Mesendoderm (in vitro differentiated cells): ENCODE data around the gene CALM1.

Experiments
- DNase-seq: peaks from one replicate; pipeline ENCODE4 v3.0.0; 2013
- H2AK5ac ChIP-seq: 2 replicates; pipeline ENCODE4 v1.6.1; 2013; ENCODE audit warnings: low read length, inconsistent platforms
- H2BK120ac ChIP-seq: 2 replicates; pipeline ENCODE4 v1.6.1; 2013; ENCODE audit warnings: low read depth, mild to moderate bottlenecking, low read length, moderate library complexity, mixed read lengths
- H2BK15ac ChIP-seq: replicated peaks from 2 replicates; pipeline ENCODE4 v1.6.1; 2013; ENCODE audit warnings: low read depth, mild to moderate bottlenecking, moderate library complexity
- H2BK5ac ChIP-seq: 2 replicates; pipeline ENCODE4 v1.6.1; 2013; ENCODE audit warnings: low read length, inconsistent platforms
- H3K18ac ChIP-seq: 2 replicates; pipeline ENCODE4 v1.6.1; 2013; ENCODE audit warnings: mild to moderate bottlenecking, low read length, mixed read lengths
- H3K23ac ChIP-seq: one replicate; pipeline ENCODE4 v1.6.1; 2013; ENCODE audit warnings: low read length
- H3K27ac ChIP-seq: 2 replicates; pipeline ENCODE4 v1.5.1; 2013; ENCODE audit warnings: low read depth, mild to moderate bottlenecking, inconsistent platforms, low read length, moderate library complexity
- H3K27me3 ChIP-seq: 2 replicates; pipeline ENCODE4 v1.6.1; 2013; ENCODE audit warnings: low read length, control low read depth, mild to moderate bottlenecking, inconsistent platforms; ENCODE audit not compliant: insufficient read depth, poor library complexity
- H3K36me3 ChIP-seq: 2 replicates; pipeline ENCODE4 v1.6.1; 2013; ENCODE audit warnings: low read length, inconsistent platforms; ENCODE audit not compliant: control insufficient read depth, insufficient read depth
- H3K4ac ChIP-seq: one replicate; pipeline ENCODE4 v1.6.1; 2013; ENCODE audit warnings: low read depth, mild to moderate bottlenecking, low read length, moderate library complexity
- H3K4me1 ChIP-seq: 2 replicates; pipeline ENCODE4 v1.6.1; 2013; ENCODE audit warnings: low read depth, low read length, inconsistent platforms; ENCODE audit not compliant: control insufficient read depth
- H3K4me2 ChIP-seq: 2 replicates; pipeline ENCODE4 v1.6.1; 2013; ENCODE audit warnings: low read length
- H3K4me3 ChIP-seq: 2 replicates; pipeline ENCODE4 v1.5.1; 2013; ENCODE audit warnings: mild to moderate bottlenecking, low read length
- H3K56ac ChIP-seq: one replicate; pipeline ENCODE4 v1.6.1; 2013; ENCODE audit warnings: low read length
- H3K79me1 ChIP-seq: 2 replicates; pipeline ENCODE4 v1.6.1; 2013; ENCODE audit warnings: low read length, inconsistent platforms
- H3K79me2 ChIP-seq: 2 replicates; pipeline ENCODE4 v1.6.1; 2013; ENCODE audit warnings: mild to moderate bottlenecking, low read length; ENCODE audit not compliant: control insufficient read depth, insufficient read depth
- H3K9ac ChIP-seq: 2 replicates; pipeline ENCODE4 v1.6.1; 2013; ENCODE audit warnings: low read length, inconsistent platforms
- H4K5ac ChIP-seq: one replicate; pipeline ENCODE4 v1.6.1; 2013; ENCODE audit warnings: low read length
- H4K8ac ChIP-seq: one replicate; pipeline ENCODE4 v1.6.1; 2013; ENCODE audit warnings: low read depth, mild to moderate bottlenecking, control low read depth, low read length, moderate library complexity
- WGBS: extraction: QIAGEN DNeasy Blood & Tissue Kit; methylation state at CpG from one replicate; pipeline ENCODE4 v1.1.7; 2013; ENCODE audit warnings: low lambda C conversion rate, missing lambda C conversion rate; ENCODE audit not compliant: insufficient coverage; ENCODE audit errors: extremely low coverage; 5-methylcytosine and 5-hydroxymethylcytosine counted together

CALM1 gene

GRCh38 chr14:90373887-90374286 lies 22.9 kb upstream of the CALM1 start:
- Histone ChIP-seq H3K4me2 (no peak overlapping the region), H3K36me3 (no peaks in the 10 kb centered on the region), H3K9ac (no peak overlapping the region), H2AK5ac (no peak overlapping the region), H3K23ac (no peak overlapping the region), H3K18ac (no peak overlapping the region), H3K4me1 (no peaks in the 10 kb centered on the region), H3K27me3 (no peaks in the 10 kb centered on the region), H3K79me2 (no peaks in the 10 kb centered on the region), H3K4me3 (no peak overlapping the region), H2BK15ac (no peak overlapping the region), H2BK5ac (no peak overlapping the region), H3K56ac (no peak overlapping the region), H4K8ac (no peak overlapping the region), H3K27ac (no peak overlapping the region), H3K79me1 (no peaks in the 10 kb centered on the region), H3K4ac (no peak overlapping the region), H2BK120ac (no peak overlapping the region), H4K5ac (no peak overlapping the region)
- peak; percentile 41 for DNase-seq
- WGBS = no CpG with 5 or more reads among the region's 6 CpGs

GRCh38 chr14:90374813-90375212 lies 22.0 kb upstream of the CALM1 start:
- Histone ChIP-seq H3K27ac (no peak overlapping the region), H3K79me2 (no peaks in the 10 kb centered on the region), H3K4ac (no peak overlapping the region), H3K56ac (no peak overlapping the region), H3K18ac (no peak overlapping the region), H3K27me3 (no peaks in the 10 kb centered on the region), H4K8ac (no peak overlapping the region), H3K4me2 (no peak overlapping the region), H3K9ac (no peak overlapping the region), H3K23ac (no peak overlapping the region), H4K5ac (no peak overlapping the region), H2AK5ac (no peak overlapping the region), H3K4me3 (no peak overlapping the region), H3K79me1 (no peaks in the 10 kb centered on the region), H3K36me3 (no peaks in the 10 kb centered on the region), H2BK120ac (no peak overlapping the region), H2BK15ac (no peak overlapping the region), H2BK5ac (no peak overlapping the region), H3K4me1 (no peaks in the 10 kb centered on the region)
- DNase-seq = no peak
- no CpG with 5 or more reads among the region's 4 CpGs for WGBS

- Histone ChIP-seq H2BK15ac (no peak overlapping the region), H2BK5ac (no peak overlapping the region), H3K27me3 (no peaks in the 10 kb centered on the region), H3K4me3 (no peak overlapping the region), H3K9ac (no peak overlapping the region), H4K8ac (no peak overlapping the region), H4K5ac (no peak overlapping the region), H3K4me1 (no peaks in the 10 kb centered on the region), H3K18ac (no peak overlapping the region), H3K56ac (no peak overlapping the region), H3K79me1 (no peaks in the 10 kb centered on the region), H2BK120ac (no peak overlapping the region), H3K36me3 (no peaks in the 10 kb centered on the region), H3K79me2 (no peaks in the 10 kb centered on the region), H3K27ac (no peak overlapping the region), H3K23ac (no peak overlapping the region), H3K4me2 (no peak overlapping the region), H2AK5ac (no peak overlapping the region), H3K4ac (no peak overlapping the region)
- no peak for DNase-seq
- WGBS = no CpG with 5 or more reads among the region's 4 CpGs
These were observed 20.9 kb upstream of the CALM1 start for GRCh38 chr14:90375934-90376333.

GRCh38 chr14:90378249-90378648 lies 18.6 kb upstream of the CALM1 start:
- H3K79me1 ChIP-seq = no peaks in the 10 kb centered on the region
- H3K9ac ChIP-seq = no peak overlapping the region
- no peak for DNase-seq
- H3K27ac ChIP-seq = no peak overlapping the region
- H3K56ac ChIP-seq = no peak overlapping the region
- no peaks in the 10 kb centered on the region for H3K36me3 ChIP-seq
- H2BK120ac ChIP-seq = no peak overlapping the region
- no peak overlapping the region for H4K5ac ChIP-seq
- no peak overlapping the region for H3K4me3 ChIP-seq
- no peak overlapping the region for H2AK5ac ChIP-seq
- no peak overlapping the region for H4K8ac ChIP-seq
- H3K4me2 ChIP-seq = no peak overlapping the region
- H3K4me1 ChIP-seq = peaks cover 4% of the 10 kb centered on the region
- no peak overlapping the region for H2BK5ac ChIP-seq
- H3K4ac ChIP-seq = no peak overlapping the region
- no CpG with 5 or more reads among the region's 6 CpGs for WGBS
- H3K18ac ChIP-seq = no peak overlapping the region
- H3K27me3 ChIP-seq = no peaks in the 10 kb centered on the region
- H3K79me2 ChIP-seq = no peaks in the 10 kb centered on the region
- no peak overlapping the region for H3K23ac ChIP-seq
- H2BK15ac ChIP-seq = no peak overlapping the region

- H2BK5ac ChIP-seq = no peak overlapping the region
- no peaks in the 10 kb centered on the region for H3K79me1 ChIP-seq
- no CpG with 5 or more reads among the region's 2 CpGs for WGBS
- no peak overlapping the region for H3K18ac ChIP-seq
- peaks cover 4% of the 10 kb centered on the region for H3K4me1 ChIP-seq
- peak; percentile 33 for DNase-seq
- H3K4ac ChIP-seq = no peak overlapping the region
- H4K5ac ChIP-seq = no peak overlapping the region
- H3K4me3 ChIP-seq = no peak overlapping the region
- H2BK120ac ChIP-seq = no peak overlapping the region
- no peak overlapping the region for H2BK15ac ChIP-seq
- no peaks in the 10 kb centered on the region for H3K36me3 ChIP-seq
- H3K79me2 ChIP-seq = no peaks in the 10 kb centered on the region
- no peak overlapping the region for H3K27ac ChIP-seq
- H3K9ac ChIP-seq = no peak overlapping the region
- no peaks in the 10 kb centered on the region for H3K27me3 ChIP-seq
- H2AK5ac ChIP-seq = no peak overlapping the region
- no peak overlapping the region for H4K8ac ChIP-seq
- H3K4me2 ChIP-seq = no peak overlapping the region
- no peak overlapping the region for H3K23ac ChIP-seq
- no peak overlapping the region for H3K56ac ChIP-seq
These were observed 17.7 kb upstream of the CALM1 start for GRCh38 chr14:90379106-90379505.

GRCh38 chr14:90381011-90381786 lies 15.6 kb upstream of the CALM1 start:
- Histone ChIP-seq H3K18ac (no peak overlapping the region), H3K36me3 (no peaks in the 10 kb centered on the region), H2BK15ac (no peak overlapping the region), H3K23ac (no peak overlapping the region), H3K79me1 (no peaks in the 10 kb centered on the region), H3K9ac (no peak overlapping the region), H2AK5ac (no peak overlapping the region), H3K4ac (no peak overlapping the region), H3K56ac (no peak overlapping the region), H3K4me1 (peaks cover 4% of the 10 kb centered on the region), H3K79me2 (no peaks in the 10 kb centered on the region), H2BK5ac (no peak overlapping the region), H3K4me2 (no peak overlapping the region), H4K8ac (no peak overlapping the region), H4K5ac (no peak overlapping the region), H3K27ac (no peak overlapping the region), H3K4me3 (no peak overlapping the region), H3K27me3 (no peaks in the 10 kb centered on the region), H2BK120ac (no peak overlapping the region)
- DNase-seq = no peak
- WGBS = no CpG with 5 or more reads among the region's 8 CpGs
